ENCODE measurements around the gene FAM9B. TPM values are rescaled to one million over a fixed set of nuclear protein-coding genes. Genes with fewer than 3 reads are reported as not detected.

Gene FAM9B
- total and polyA plus RNA-seq, 7 experiments from 2014 or later: not detected

- no peaks in the 10 kb centered on the region for H3K27me3 ChIP-seq (ENCODE audit: control insufficient read depth in 2 of 2, insufficient read depth in 2 of 2, low read length in 2 of 2)
- H3K4me3 ChIP-seq (ENCODE audit: low read length): no peak overlapping the region
- no peaks in the 10 kb centered on the region for H3K4me1 ChIP-seq (ENCODE audit: control insufficient read depth in 2 of 2, insufficient read depth in 2 of 2, low read length in 2 of 2)
- Mint-ChIP-seq H3K36me3 (no peaks in the 10 kb centered on the region), H3K9me3 (peaks cover 0 to 22% (median 5%) of the 10 kb centered on the region in 11 donors), H3K27me3 (peaks cover 0 to 7% (median 0%) of the 10 kb centered on the region in 5 donors), H3K4me1 (no peaks in the 10 kb centered on the region), H3K27ac (no peak overlapping the region), H3K4me3 (no peak overlapping the region)
- ChIA-PET CTCF (no interaction called here), POLR2A (no interaction called here)
- no peak overlapping the region for H3K27ac ChIP-seq (ENCODE audit: low read depth, low read length)
- no peak for DNase-seq
- ATAC-seq: no peak
- intact Hi-C loops (cut with micrococcal nuclease): no loop called here
- H3K9me3 ChIP-seq (ENCODE audit: control insufficient read depth in 2 of 3, low read length in 3 of 3): no peaks in the 10 kb centered on the region
- no peaks in the 10 kb centered on the region for H3K36me3 ChIP-seq (ENCODE audit: control insufficient read depth in 2 of 3, insufficient read depth in 3 of 3, low read length in 3 of 3)
These were observed 28.7 kb upstream of the FAM9B start for GRCh38 chrX:9062641-9063040.

GRCh38 chrX:9055354-9055753 is 21.4 kb upstream of the FAM9B start:
- intact Hi-C loops (cut with micrococcal nuclease): no loop called here
- no peaks in the 10 kb centered on the region for H3K27me3 ChIP-seq (ENCODE audit: control insufficient read depth in 2 of 2, insufficient read depth in 2 of 2, low read length in 2 of 2)
- no peaks in the 10 kb centered on the region for H3K36me3 ChIP-seq (ENCODE audit: control insufficient read depth in 2 of 3, insufficient read depth in 3 of 3, low read length in 3 of 3)
- ATAC-seq: peak; percentile 68
- Mint-ChIP-seq H3K36me3 (no peaks in the 10 kb centered on the region), H3K4me1 (peaks cover 0 to 3% (median 0%) of the 10 kb centered on the region in 7 donors), H3K4me3 (no peak overlapping the region), H3K27ac (no peak overlapping the region), H3K27me3 (no peaks in the 10 kb centered on the region), H3K9me3 (no peaks in the 10 kb centered on the region)
- no peaks in the 10 kb centered on the region for H3K9me3 ChIP-seq (ENCODE audit: control insufficient read depth in 2 of 3, low read length in 3 of 3)
- CTCF ChIA-PET: no interaction called here
- H3K4me3 ChIP-seq (ENCODE audit: low read length): no peak overlapping the region
- H3K27ac ChIP-seq (ENCODE audit: low read depth, low read length): no peak overlapping the region
- no peaks in the 10 kb centered on the region for H3K4me1 ChIP-seq (ENCODE audit: control insufficient read depth in 2 of 2, insufficient read depth in 2 of 2, low read length in 2 of 2)
- POLR2A ChIA-PET: no interaction called here
- DNase-seq: no peak

GRCh38 chrX:9052081-9052480 is 18.2 kb upstream of the FAM9B start:
- intact Hi-C loops (cut with micrococcal nuclease): loop anchor here in 1 of 2 donors (5.0 kb wide), 1 partner anchor 655 kb away; no protein-coding TSS in a partner anchor
- Histone ChIP-seq H3K27ac (ENCODE audit: low read depth, low read length) (no peak overlapping the region), H3K27me3 (ENCODE audit: control insufficient read depth in 2 of 2, insufficient read depth in 2 of 2, low read length in 2 of 2) (no peaks in the 10 kb centered on the region), H3K36me3 (ENCODE audit: control insufficient read depth in 2 of 3, insufficient read depth in 3 of 3, low read length in 3 of 3) (no peaks in the 10 kb centered on the region), H3K4me1 (ENCODE audit: control insufficient read depth in 2 of 2, insufficient read depth in 2 of 2, low read length in 2 of 2) (no peaks in the 10 kb centered on the region), H3K4me3 (ENCODE audit: low read length) (no peak overlapping the region), H3K9me3 (ENCODE audit: control insufficient read depth in 2 of 3, low read length in 3 of 3) (no peaks in the 10 kb centered on the region)
- H3K36me3 Mint-ChIP-seq: no peaks in the 10 kb centered on the region
- ChIA-PET POLR2A (interaction anchor here (0.5 kb wide), 1 partner anchor 544 kb away, joined by 3 read pairs; no protein-coding TSS in a partner anchor), CTCF (interaction anchor here (0.6 kb wide), 1 partner anchor 201 kb away, joined by 3 read pairs; no protein-coding TSS in a partner anchor)
- ATAC-seq: no peak
- H3K9me3 Mint-ChIP-seq: peaks cover 0 to 1% (median 0%) of the 10 kb centered on the region in 11 donors
- H3K4me1 Mint-ChIP-seq: peaks cover 0 to 3% (median 0%) of the 10 kb centered on the region in 7 donors
- H3K27ac Mint-ChIP-seq: no peak overlapping the region
- no peak for DNase-seq
- no peaks in the 10 kb centered on the region for H3K27me3 Mint-ChIP-seq
- no peak overlapping the region for H3K4me3 Mint-ChIP-seq

- POLR2A ChIA-PET: no interaction called here
- Mint-ChIP-seq H3K27me3 (no peaks in the 10 kb centered on the region), H3K4me1 (no peaks in the 10 kb centered on the region), H3K9me3 (peaks cover 0 to 3% (median 0%) of the 10 kb centered on the region in 11 donors), H3K27ac (no peak overlapping the region), H3K4me3 (no peak overlapping the region), H3K36me3 (no peaks in the 10 kb centered on the region)
- no peaks in the 10 kb centered on the region for H3K36me3 ChIP-seq (ENCODE audit: control insufficient read depth in 2 of 3, insufficient read depth in 3 of 3, low read length in 3 of 3)
- no peaks in the 10 kb centered on the region for H3K9me3 ChIP-seq (ENCODE audit: control insufficient read depth in 2 of 3, low read length in 3 of 3)
- CTCF ChIA-PET: no interaction called here
- H3K27ac ChIP-seq (ENCODE audit: low read depth, low read length): no peak overlapping the region
- ATAC-seq (no peak), DNase-seq (no peak)
- H3K4me3 ChIP-seq (ENCODE audit: low read length): no peak overlapping the region
- H3K4me1 ChIP-seq (ENCODE audit: control insufficient read depth in 2 of 2, insufficient read depth in 2 of 2, low read length in 2 of 2): no peaks in the 10 kb centered on the region
- intact Hi-C loops (cut with micrococcal nuclease): loop anchor here in 1 of 2 donors (5.0 kb wide), 1 partner anchor 657 kb away; no protein-coding TSS in a partner anchor
- H3K27me3 ChIP-seq (ENCODE audit: control insufficient read depth in 2 of 2, insufficient read depth in 2 of 2, low read length in 2 of 2): no peaks in the 10 kb centered on the region
These were observed 16.4 kb upstream of the FAM9B start for GRCh38 chrX:9050331-9050730.

GRCh38 chrX:9048801-9049200 is 14.9 kb upstream of the FAM9B start:
- Histone ChIP-seq H3K9me3 (ENCODE audit: control insufficient read depth in 2 of 3, low read length in 3 of 3) (no peaks in the 10 kb centered on the region), H3K4me1 (ENCODE audit: control insufficient read depth in 2 of 2, insufficient read depth in 2 of 2, low read length in 2 of 2) (no peaks in the 10 kb centered on the region), H3K4me3 (ENCODE audit: low read length) (no peak overlapping the region), H3K36me3 (ENCODE audit: control insufficient read depth in 2 of 3, insufficient read depth in 3 of 3, low read length in 3 of 3) (no peaks in the 10 kb centered on the region), H3K27ac (ENCODE audit: low read depth, low read length) (no peak overlapping the region), H3K27me3 (ENCODE audit: control insufficient read depth in 2 of 2, insufficient read depth in 2 of 2, low read length in 2 of 2) (no peaks in the 10 kb centered on the region)
- ATAC-seq: no peak
- Mint-ChIP-seq H3K27me3 (no peaks in the 10 kb centered on the region), H3K4me3 (no peak overlapping the region), H3K27ac (no peak overlapping the region), H3K9me3 (peaks cover 0 to 3% (median 0%) of the 10 kb centered on the region in 11 donors), H3K4me1 (no peaks in the 10 kb centered on the region), H3K36me3 (no peaks in the 10 kb centered on the region)
- DNase-seq: no peak
- intact Hi-C loops (cut with micrococcal nuclease): no loop called here
- POLR2A ChIA-PET: no interaction called here
- CTCF ChIA-PET: no interaction called here

GRCh38 chrX:9038244-9038643 is 4.3 kb upstream of the FAM9B start:
- H3K36me3 Mint-ChIP-seq: peaks cover 0 to 3% (median 0%) of the 10 kb centered on the region in 5 donors
- no peak overlapping the region for H3K27ac ChIP-seq (ENCODE audit: low read depth, low read length)
- H3K4me3 Mint-ChIP-seq: no peak overlapping the region
- ATAC-seq (no peak), DNase-seq (no peak)
- no peaks in the 10 kb centered on the region for H3K36me3 ChIP-seq (ENCODE audit: control insufficient read depth in 2 of 3, insufficient read depth in 3 of 3, low read length in 3 of 3)
- no peak overlapping the region for H3K4me3 ChIP-seq (ENCODE audit: low read length)
- intact Hi-C loops (cut with micrococcal nuclease): no loop called here
- no peaks in the 10 kb centered on the region for H3K27me3 Mint-ChIP-seq
- H3K9me3 Mint-ChIP-seq: peaks cover 0 to 3% (median 0%) of the 10 kb centered on the region in 11 donors
- H3K4me1 Mint-ChIP-seq: peaks cover 0 to 4% (median 0%) of the 10 kb centered on the region in 7 donors
- no peaks in the 10 kb centered on the region for H3K9me3 ChIP-seq (ENCODE audit: control insufficient read depth in 2 of 3, low read length in 3 of 3)
- no peaks in the 10 kb centered on the region for H3K4me1 ChIP-seq (ENCODE audit: control insufficient read depth in 2 of 2, insufficient read depth in 2 of 2, low read length in 2 of 2)
- CTCF ChIA-PET: no interaction called here
- POLR2A ChIA-PET: no interaction called here
- no peak overlapping the region for H3K27ac Mint-ChIP-seq
- no peaks in the 10 kb centered on the region for H3K27me3 ChIP-seq (ENCODE audit: control insufficient read depth in 2 of 2, insufficient read depth in 2 of 2, low read length in 2 of 2)

GRCh38 chrX:9037296-9037695 is 3.4 kb upstream of the FAM9B start:
- H3K27me3 Mint-ChIP-seq: no peaks in the 10 kb centered on the region
- H3K27me3 ChIP-seq (ENCODE audit: control insufficient read depth in 2 of 2, insufficient read depth in 2 of 2, low read length in 2 of 2): no peaks in the 10 kb centered on the region
- H3K27ac Mint-ChIP-seq: no peak overlapping the region
- ChIA-PET CTCF (no interaction called here), POLR2A (no interaction called here)
- H3K9me3 Mint-ChIP-seq: peaks cover 0 to 3% (median 0%) of the 10 kb centered on the region in 11 donors
- H3K36me3 ChIP-seq (ENCODE audit: control insufficient read depth in 2 of 3, insufficient read depth in 3 of 3, low read length in 3 of 3): no peaks in the 10 kb centered on the region
- no peak overlapping the region for H3K4me3 ChIP-seq (ENCODE audit: low read length)
- H3K4me3 Mint-ChIP-seq: no peak overlapping the region
- H3K4me1 Mint-ChIP-seq: peaks cover 0 to 4% (median 0%) of the 10 kb centered on the region in 7 donors
- H3K9me3 ChIP-seq (ENCODE audit: control insufficient read depth in 2 of 3, low read length in 3 of 3): no peaks in the 10 kb centered on the region
- H3K27ac ChIP-seq (ENCODE audit: low read depth, low read length): no peak overlapping the region
- ATAC-seq (no peak), DNase-seq (no peak)
- intact Hi-C loops (cut with micrococcal nuclease): no loop called here
- no peaks in the 10 kb centered on the region for H3K4me1 ChIP-seq (ENCODE audit: control insufficient read depth in 2 of 2, insufficient read depth in 2 of 2, low read length in 2 of 2)
- H3K36me3 Mint-ChIP-seq: peaks cover 0 to 3% (median 0%) of the 10 kb centered on the region in 5 donors

All from naive thymus-derived CD4-positive, alpha-beta T cell (primary cell).